H1 (cell line): ENCODE measurements around the gene KRTAP10-3. TPM values are rescaled to one million over a fixed set of nuclear protein-coding genes. Genes with fewer than 3 reads are reported as not detected.

ENCODE experiments used
- CTCF ChIA-PET: fragments of 300-600 bp; sonication (Branson Sonifier 250); formaldehyde crosslinking; loops from one replicate; lab custom pipeline; 2021; ENCODE audit not compliant: partially characterized antibody; lab: Charles Lee
- POLR2A ChIA-PET: fragments of 300-600 bp; sonication (Branson Sonifier 250); formaldehyde crosslinking; loops from one replicate; lab custom pipeline; 2021; ENCODE audit warnings: inconsistent platforms; ENCODE audit not compliant: partially characterized antibody; lab: Charles Lee
- DNase-seq, 2 experiments: peaks; one replicate each; pipeline versions ENCODE4 v3.0.0 to v3.0.0-alpha.2; 2010 to 2022; ENCODE audit warnings: low spot score in 2 of 2, low read depth in 1 of 2, mixed read lengths in 1 of 2
- FAIRE-seq: peaks from 2 replicates; lab custom pipeline; 2011; peaks lifted over from hg19 to GRCh38; lab: Jason Lieb, UNC
- H2AFZ ChIP-seq: 2 replicates; pipeline ENCODE4 v1.8.1; 2012; ENCODE audit warnings: low read length, inconsistent platforms
- H2AK5ac ChIP-seq: 2 replicates; pipeline ENCODE4 v1.6.1; 2013; ENCODE audit warnings: low read depth, low read length
- H2BK120ac ChIP-seq: replicated peaks from 2 replicates; pipeline ENCODE3; 2013; ENCODE audit warnings: low read depth, low read length, inconsistent platforms
- H2BK12ac ChIP-seq: 2 replicates; pipeline ENCODE4 v1.6.1; 2013; ENCODE audit warnings: low read depth, low read length
- H2BK15ac ChIP-seq: 2 replicates; pipeline ENCODE4 v1.6.1; 2013; ENCODE audit warnings: low read length
- H2BK20ac ChIP-seq: 2 replicates; pipeline ENCODE4 v1.6.1; 2013; ENCODE audit warnings: low read length
- H2BK5ac ChIP-seq: 2 replicates; pipeline ENCODE4 v1.6.1; 2013; ENCODE audit warnings: low read depth, low read length
- H3K14ac ChIP-seq: 2 replicates; pipeline ENCODE4 v1.6.1; 2013; ENCODE audit warnings: inconsistent platforms; ENCODE audit not compliant: insufficient read length
- H3K18ac ChIP-seq: 2 replicates; pipeline ENCODE4 v1.6.1; 2013; ENCODE audit warnings: low read length; ENCODE audit errors: extremely low read depth
- H3K23ac ChIP-seq: 2 replicates; pipeline ENCODE4 v1.6.1; 2013; ENCODE audit warnings: inconsistent platforms; ENCODE audit not compliant: insufficient read length
- H3K23me2 ChIP-seq: 2 replicates; pipeline ENCODE4 v1.6.1; 2013; ENCODE audit warnings: low read depth, low read length
- H3K27ac ChIP-seq: 2 replicates; pipeline ENCODE4 v1.6.1; 2011; ENCODE audit warnings: low read depth, low read length, inconsistent platforms
- H3K27me3 ChIP-seq, 4 experiments: replicated peaks in 1 of 4; 1 replicate in 1 of 4; 2 replicates in 3 of 4; pipeline versions ENCODE4 v1.6.1 to v1.8.1; 2011 to 2013; ENCODE audit warnings: low read length in 3 of 4, mild to moderate bottlenecking in 3 of 4, inconsistent platforms in 2 of 4, mixed read lengths in 2 of 4, moderate library complexity in 1 of 4; ENCODE audit not compliant: control insufficient read depth in 3 of 4, insufficient read depth in 3 of 4; ENCODE audit errors: extremely low read depth in 1 of 4
- H3K36me3 ChIP-seq, 4 experiments: 2 replicates each; pipeline versions ENCODE4 v1.6.1 to v1.8.1; 2011 to 2013; ENCODE audit warnings: mild to moderate bottlenecking in 4 of 4, low read length in 3 of 4, moderate library complexity in 2 of 4, control low read depth in 1 of 4, inconsistent platforms in 1 of 4; ENCODE audit not compliant: insufficient read depth in 4 of 4, control insufficient read depth in 2 of 4
- H3K4ac ChIP-seq: replicated peaks from 2 replicates; pipeline ENCODE3; 2013; ENCODE audit warnings: low read length, low read depth, mixed read lengths, inconsistent platforms; ENCODE audit not compliant: insufficient read length
- H3K4me1 ChIP-seq, 4 experiments: replicated peaks in 1 of 4; 1 replicate in 1 of 4; 2 replicates in 3 of 4; pipeline versions ENCODE4 v1.6.1 to v1.8.1; 2011 to 2013; ENCODE audit warnings: low read length in 3 of 4, inconsistent platforms in 2 of 4, mixed read lengths in 1 of 4; ENCODE audit not compliant: insufficient read depth in 4 of 4, control insufficient read depth in 3 of 4
- H3K4me2 ChIP-seq, 2 experiments: 2 replicates each; pipeline versions ENCODE4 v1.6.1 to v1.8.1; 2011 to 2013; ENCODE audit warnings: low read depth in 2 of 2, low read length in 2 of 2, control low read depth in 1 of 2, inconsistent platforms in 1 of 2, mild to moderate bottlenecking in 1 of 2; ENCODE audit not compliant: insufficient read depth in 1 of 2
- H3K4me3 ChIP-seq, 4 experiments: fragments of 200-600, 300-600 bp in 1 of 4; sonication (generic), shearing (Covaris generic), sonication (Bioruptor Twin) in 1 of 4; 2 replicates each; pipeline versions ENCODE4 v1.5.1 to v1.8.1; 2011 to 2016; ENCODE audit warnings: low read length in 4 of 4, low read depth in 3 of 4, control low read depth in 2 of 4, inconsistent platforms in 2 of 4, mild to moderate bottlenecking in 2 of 4, mixed read lengths in 1 of 4, moderate library complexity in 1 of 4; ENCODE audit not compliant: insufficient read depth in 2 of 4; ENCODE audit errors: extremely low read depth in 1 of 4
- H3K56ac ChIP-seq: replicated peaks from 2 replicates; pipeline ENCODE3; 2013; ENCODE audit warnings: low read depth, mild to moderate bottlenecking, mixed read lengths, low read length, inconsistent platforms; ENCODE audit not compliant: insufficient read length
- H3K79me1 ChIP-seq: 2 replicates; pipeline ENCODE4 v1.6.1; 2013; ENCODE audit warnings: low read depth, low read length, control low read depth
- H3K79me2 ChIP-seq, 2 experiments: 2 replicates each; pipeline versions ENCODE4 v1.6.1 to v1.8.1; 2012 to 2013; ENCODE audit warnings: low read length in 2 of 2, mild to moderate bottlenecking in 2 of 2, inconsistent platforms in 1 of 2; ENCODE audit not compliant: insufficient read depth in 2 of 2, control insufficient read depth in 1 of 2
- H3K9ac ChIP-seq, 4 experiments: replicated peaks in 1 of 4; 1 replicate in 1 of 4; 2 replicates in 3 of 4; pipeline versions ENCODE4 v1.6.1 to v1.8.1; 2011 to 2013; ENCODE audit warnings: low read depth in 3 of 4, low read length in 3 of 4, control low read depth in 2 of 4, mild to moderate bottlenecking in 2 of 4, moderate library complexity in 2 of 4, inconsistent platforms in 1 of 4; ENCODE audit errors: extremely low read depth in 1 of 4
- H3K9me3 ChIP-seq, 2 experiments: 2 replicates each; pipeline versions ENCODE4 v1.6.1 to v1.8.1; 2012 to 2013; ENCODE audit warnings: mild to moderate bottlenecking in 2 of 2, moderate library complexity in 2 of 2, control low read depth in 1 of 2, inconsistent platforms in 1 of 2, low read depth in 1 of 2, low read length in 1 of 2, mixed read lengths in 1 of 2; ENCODE audit not compliant: insufficient read depth in 2 of 2
- H4K20me1 ChIP-seq, 2 experiments: replicated peaks in 1 of 2; 2 replicates each; pipeline versions ENCODE3 to v1.8.1; 2011 to 2013; ENCODE audit warnings: inconsistent platforms in 2 of 2, low read length in 2 of 2, mild to moderate bottlenecking in 1 of 2; ENCODE audit not compliant: insufficient read depth in 2 of 2, control insufficient read depth in 1 of 2
- H4K5ac ChIP-seq: 2 replicates; pipeline ENCODE4 v1.6.1; 2013; ENCODE audit warnings: low read length, low read depth, mixed read lengths, inconsistent platforms; ENCODE audit not compliant: insufficient read length
- H4K8ac ChIP-seq: 2 replicates; pipeline ENCODE4 v1.8.0; 2013; ENCODE audit warnings: mild to moderate bottlenecking, moderate library complexity, low read length, inconsistent platforms; ENCODE audit not compliant: insufficient read depth; ENCODE audit errors: extremely low read depth
- H4K91ac ChIP-seq: replicated peaks from 2 replicates; pipeline ENCODE3; 2013; ENCODE audit warnings: low read length, mixed read lengths, inconsistent platforms; ENCODE audit not compliant: insufficient read length
- SUZ12 ChIP-seq: fragments of 200-600 bp; sonication (generic); IDR thresholded peaks from 2 replicates; pipeline ENCODE4 v1.6.1; 2012; ENCODE audit warnings: mild to moderate bottlenecking, inconsistent platforms, low read length, moderate library complexity, mixed read lengths
- YY1 ChIP-seq: IDR thresholded peaks from 2 replicates; pipeline ENCODE4 v1.6.1; 2011; ENCODE audit warnings: low read depth, mild to moderate bottlenecking, low read length
- WGBS, 2 experiments: shearing (Covaris generic) in 1 of 2; methylation state at CpG; one replicate each; pipeline versions ENCODE4 v1.1.6 to v1.1.7; 2013 to 2015; ENCODE audit warnings: low lambda C conversion rate in 2 of 2, mixed read lengths in 2 of 2, inconsistent platforms in 1 of 2, low coverage in 1 of 2, missing lambda C conversion rate in 1 of 2; ENCODE audit not compliant: insufficient replicate concordance in 2 of 2, insufficient coverage in 1 of 2, insufficient read length in 1 of 2; ENCODE audit errors: extremely low coverage in 1 of 2, missing lambda C conversion rate in 1 of 2; 5-methylcytosine and 5-hydroxymethylcytosine counted together
- polyA plus RNA-seq, 7 experiments: library from polyadenylated mRNA; depleted of rRNA in 3 of 7; stranded (reverse) in 5 of 7; unstranded in 2 of 7; fragments of >200 nt in 5 of 7; fragments of 200-250 nt in 2 of 7; gene quantifications; 1 replicate in 5 of 7; 2 replicates in 1 of 7; 4 replicates in 1 of 7; pipeline versions ENCODE4 v1.2.1 to v1.2.3, GENCODE V29; 2011 to 2013; ENCODE audit warnings: missing spikeins in 2 of 7, mixed read lengths in 2 of 7
- total RNA-seq: library from RNA; stranded (reverse); fragmentation: NEBNext Ultra II Directional; extraction: Animal tissue kit (Norgen Biotek cat#: 25700); gene quantifications from 2 replicates; pipeline ENCODE4 v1.2.1, GENCODE V29; 2021

Gene KRTAP10-3
- total and polyA plus RNA-seq, 2 of the 8 experiments (the other 6 are each of a cell fraction or from before 2014, with no cell fraction given): not detected

DNA sequence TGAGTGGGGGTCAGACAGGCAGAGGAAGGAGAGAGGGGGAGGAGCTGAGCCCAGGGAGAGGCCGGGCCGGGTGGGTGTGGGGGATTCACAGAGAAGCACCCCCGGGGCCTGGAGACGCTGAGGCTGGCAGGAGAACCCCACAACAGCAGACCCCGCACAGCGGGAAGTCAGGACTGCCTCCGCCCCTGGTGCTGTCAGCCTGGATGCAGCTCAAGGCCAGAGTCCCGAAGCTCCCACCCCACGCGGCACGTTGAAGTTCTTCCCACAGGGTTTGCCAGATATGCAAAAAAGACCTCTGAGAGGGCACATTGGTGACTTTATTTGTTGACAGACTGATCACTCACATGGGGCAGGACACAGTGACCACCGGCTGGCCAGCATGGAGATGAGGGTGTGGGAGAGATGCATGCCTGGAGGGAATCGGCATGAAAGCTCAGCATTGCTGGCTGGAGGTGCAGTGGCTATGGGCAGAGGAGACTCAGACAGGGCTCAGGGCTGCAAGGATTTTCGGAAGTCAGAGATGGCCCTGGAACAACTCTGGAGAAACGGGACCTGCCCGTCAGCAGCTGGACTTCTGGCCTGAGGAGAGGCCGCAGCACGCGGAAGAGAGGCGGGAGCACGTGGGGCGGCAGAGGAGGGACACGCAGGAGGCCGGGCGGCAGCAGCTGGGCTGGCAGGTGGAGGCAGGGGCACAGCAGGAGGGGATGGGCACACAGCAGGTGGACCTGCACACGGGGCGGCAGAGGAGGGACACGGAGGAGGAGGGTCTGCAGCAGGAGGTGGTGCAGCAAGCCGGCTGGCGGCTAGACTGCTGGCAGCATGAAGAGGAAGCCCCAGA, 885 bp downstream of the KRTAP10-3 start:
- Histone ChIP-seq H3K36me3 (no peaks in the 10 kb centered on the region), H3K4ac (no peak overlapping the region), H3K4me2 (no peak overlapping the region), H3K79me2 (no peaks in the 10 kb centered on the region), H3K27ac (no peak overlapping the region), H2AFZ (no peak overlapping the region), H4K91ac (no peak overlapping the region), H3K18ac (no peak overlapping the region; the same call in 1 of the 2 replicates), H3K4me3 (no peak overlapping the region), H2BK5ac (0 out of 2 replicates have a peak overlapping the region, but pooled peaks have one; percentile 16), H2BK12ac (peak overlapping the region; percentile 50; the same call in 1 of the 2 replicates), H3K9ac (no peak overlapping the region), H4K20me1 (no peaks in the 10 kb centered on the region), H3K9me3 (no peaks in the 10 kb centered on the region), H3K14ac (no peak overlapping the region), H3K56ac (no peak overlapping the region), H2BK20ac (no peak overlapping the region), H3K23me2 (no peaks in the 10 kb centered on the region), H3K23ac (no peak overlapping the region), H3K27me3 (no peaks in the 10 kb centered on the region), H2BK15ac (no peak overlapping the region), H3K79me1 (no peaks in the 10 kb centered on the region; the same call in 1 of the 2 replicates), H2BK120ac (no peak overlapping the region), H4K5ac (no peak overlapping the region), H3K4me1 (peaks cover 2 to 6% (median 4%) of the 10 kb centered on the region in 4 experiments; a peak in 4 of 7 replicates), H2AK5ac (no peak overlapping the region), H4K8ac (0 out of 2 replicates have a peak overlapping the region, but pooled peaks have one; percentile 18)
- POLR2A ChIA-PET: interaction anchor here (0.7 to 1.2 kb wide), 3 partner anchors 8 to 61 kb away, joined by 3 to 4 read pairs (median 4); no protein-coding TSS in a partner anchor
- CTCF ChIA-PET: interaction anchor here (0.6 to 2.0 kb wide), 7 partner anchors 11 to 696 kb away, joined by 3 to 6 read pairs (median 4); no protein-coding TSS in a partner anchor
- FAIRE-seq: no peak
- DNase-seq: peak in 1 of 2 experiments; percentile 46
- 89% methylated on average over 27 of the region's 30 CpGs; no CpG with 5 or more reads in 1 of the 2 experiments for WGBS, 2 experiments
- TF ChIP-seq SUZ12 (no peak), YY1 (no peak)
